GM12892 (cell line): Measurements from ENCODE around the gene PPM1B.

Experiments used
- POLR2A ChIP-seq: IDR thresholded peaks from 2 replicates; pipeline ENCODE4 v1.6.1; 2011; ENCODE audit warnings: low read depth, low read length, control low read depth
- POLR2AphosphoS5 ChIP-seq: IDR thresholded peaks from 2 replicates; pipeline ENCODE4 v1.6.1; 2011; ENCODE audit warnings: low read depth, low read length, control low read depth

DNA sequence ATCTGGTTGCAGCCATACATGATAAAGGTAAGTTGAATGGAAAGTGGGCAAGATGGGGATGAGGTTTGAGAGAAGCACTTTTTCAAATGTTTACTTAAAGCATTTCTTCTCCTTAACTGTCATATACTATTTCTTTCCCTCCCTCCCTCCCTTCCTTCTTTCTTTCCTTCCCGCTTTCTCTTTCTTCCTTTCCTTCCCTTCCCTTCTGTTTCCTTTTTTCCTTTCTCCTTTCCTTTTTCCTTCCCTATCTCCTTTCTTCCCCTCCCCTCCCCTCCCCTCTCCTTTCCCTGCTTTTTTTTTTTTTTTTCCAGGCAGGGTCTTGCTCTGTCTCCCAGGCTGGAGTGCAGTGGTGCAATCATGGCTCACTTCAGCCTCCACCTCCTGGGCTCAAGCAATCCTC, 112.2 kb downstream of the PPM1B start:
- no peak for TF ChIP-seq POLR2A
- no peak for TF ChIP-seq POLR2AphosphoS5
